ENCODE data around the gene TMEM100. TPM values are rescaled to one million over a fixed set of nuclear protein-coding genes. Genes with fewer than 3 reads are reported as not detected.

TMEM100 gene
- total RNA-seq, 1 experiment from 2014 or later = 1.7 TPM

DNA sequence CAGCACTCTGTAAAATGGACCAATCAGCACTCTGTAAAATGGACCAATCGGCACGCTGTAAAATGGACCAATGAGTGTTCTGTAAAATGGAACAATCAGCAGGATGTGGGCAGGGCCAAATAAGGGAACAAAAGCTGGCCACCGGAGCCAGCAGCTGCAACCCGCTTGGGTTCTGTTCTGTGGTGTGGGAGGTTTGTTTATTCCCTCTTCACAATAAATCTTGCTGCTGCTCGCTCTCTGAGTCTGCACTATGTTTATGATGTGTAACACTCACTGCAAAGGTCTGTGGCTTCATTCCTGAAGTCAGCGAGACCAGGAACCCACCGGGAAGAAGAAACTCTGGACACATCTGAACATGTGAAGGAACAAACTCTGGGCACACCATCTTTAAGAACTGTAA is 20.5 kb downstream of the TMEM100 start:
- Mint-ChIP-seq H3K9me3 (ENCODE audit: unreplicated experiment) (peaks cover 14% of the 10 kb centered on the region), H3K4me1 (ENCODE audit: insufficient read depth, unreplicated experiment) (peaks cover 7% of the 10 kb centered on the region), H3K4me3 (ENCODE audit: unreplicated experiment) (no peak overlapping the region), H3K36me3 (ENCODE audit: insufficient read depth, unreplicated experiment) (no peaks in the 10 kb centered on the region), H3K27ac (ENCODE audit: low read depth, unreplicated experiment) (no peak overlapping the region), H3K27me3 (ENCODE audit: insufficient read depth, unreplicated experiment) (no peaks in the 10 kb centered on the region)
- CTCF ChIA-PET = interaction anchor here (3.8 kb wide), 1 partner anchor 16 kb away, joined by 12 read pairs; no protein-coding TSS in a partner anchor
- no TSS peak for BruUV-seq (replicated peaks)
- POLR2A ChIA-PET = no interaction called here
- DNase-seq (ENCODE audit: unreplicated experiment) = no peak
- TF ChIP-seq, protein P1, sequence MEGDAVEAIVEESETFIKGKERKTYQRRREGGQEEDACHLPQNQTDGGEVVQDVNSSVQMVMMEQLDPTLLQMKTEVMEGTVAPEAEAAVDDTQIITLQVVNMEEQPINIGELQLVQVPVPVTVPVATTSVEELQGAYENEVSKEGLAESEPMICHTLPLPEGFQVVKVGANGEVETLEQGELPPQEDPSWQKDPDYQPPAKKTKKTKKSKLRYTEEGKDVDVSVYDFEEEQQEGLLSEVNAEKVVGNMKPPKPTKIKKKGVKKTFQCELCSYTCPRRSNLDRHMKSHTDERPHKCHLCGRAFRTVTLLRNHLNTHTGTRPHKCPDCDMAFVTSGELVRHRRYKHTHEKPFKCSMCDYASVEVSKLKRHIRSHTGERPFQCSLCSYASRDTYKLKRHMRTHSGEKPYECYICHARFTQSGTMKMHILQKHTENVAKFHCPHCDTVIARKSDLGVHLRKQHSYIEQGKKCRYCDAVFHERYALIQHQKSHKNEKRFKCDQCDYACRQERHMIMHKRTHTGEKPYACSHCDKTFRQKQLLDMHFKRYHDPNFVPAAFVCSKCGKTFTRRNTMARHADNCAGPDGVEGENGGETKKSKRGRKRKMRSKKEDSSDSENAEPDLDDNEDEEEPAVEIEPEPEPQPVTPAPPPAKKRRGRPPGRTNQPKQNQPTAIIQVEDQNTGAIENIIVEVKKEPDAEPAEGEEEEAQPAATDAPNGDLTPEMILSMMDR (IDR thresholded peaks at IDR 0.05; ENCODE audit: unreplicated experiment) = no peak
- intact Hi-C loops (cut with micrococcal nuclease) = no loop called here

DNA sequence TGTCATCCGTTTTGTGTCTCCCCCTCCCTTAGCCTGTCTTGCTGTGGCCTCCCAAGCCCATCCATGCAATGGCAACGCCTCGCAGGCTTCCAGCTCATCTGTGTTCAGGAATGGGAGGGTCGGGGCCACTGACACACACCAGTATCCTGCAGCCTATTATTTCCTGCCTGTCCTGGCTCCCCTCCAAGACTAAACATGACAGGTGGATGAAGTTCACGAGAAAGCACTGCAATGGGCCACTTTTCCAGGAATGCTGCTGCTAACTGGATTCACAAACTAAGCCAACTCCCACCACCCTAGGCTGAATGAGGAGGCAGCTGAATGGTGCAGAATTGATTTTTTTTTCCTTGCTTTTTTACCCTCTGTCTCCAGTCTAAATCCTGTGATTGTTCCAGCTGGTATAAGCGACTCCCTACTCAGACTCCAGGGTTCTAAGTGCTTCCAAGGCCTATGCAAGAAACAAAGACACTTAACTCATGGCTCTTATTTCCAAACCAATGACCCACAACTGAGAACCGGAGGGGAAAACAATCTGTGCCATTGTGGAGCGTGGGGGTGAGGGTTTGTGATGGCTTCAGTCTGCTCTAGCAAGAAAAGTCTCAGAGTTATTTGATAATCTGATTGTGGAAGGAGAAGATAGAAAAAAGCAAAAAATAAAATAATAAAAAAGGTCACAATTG is 23.3 kb downstream of the TMEM100 start:
- Mint-ChIP-seq H3K36me3 (ENCODE audit: insufficient read depth, unreplicated experiment) (no peaks in the 10 kb centered on the region), H3K4me3 (ENCODE audit: unreplicated experiment) (no peak overlapping the region), H3K9me3 (ENCODE audit: unreplicated experiment) (peaks cover 14% of the 10 kb centered on the region), H3K4me1 (ENCODE audit: insufficient read depth, unreplicated experiment) (no peaks in the 10 kb centered on the region), H3K27ac (ENCODE audit: low read depth, unreplicated experiment) (no peak overlapping the region), H3K27me3 (ENCODE audit: insufficient read depth, unreplicated experiment) (no peaks in the 10 kb centered on the region)
- POLR2A ChIA-PET = no interaction called here
- intact Hi-C loops (cut with micrococcal nuclease) = no loop called here
- TF ChIP-seq, protein P1 (IDR thresholded peaks at IDR 0.05; ENCODE audit: unreplicated experiment) = no peak
- CTCF ChIA-PET = interaction anchor here (0.7 to 1.6 kb wide), 3 partner anchors 10 to 97 kb away, joined by 3 read pairs; no protein-coding TSS in a partner anchor
- DNase-seq (ENCODE audit: unreplicated experiment) = peak; percentile 16
- no TSS peak for BruUV-seq (replicated peaks)

DNA sequence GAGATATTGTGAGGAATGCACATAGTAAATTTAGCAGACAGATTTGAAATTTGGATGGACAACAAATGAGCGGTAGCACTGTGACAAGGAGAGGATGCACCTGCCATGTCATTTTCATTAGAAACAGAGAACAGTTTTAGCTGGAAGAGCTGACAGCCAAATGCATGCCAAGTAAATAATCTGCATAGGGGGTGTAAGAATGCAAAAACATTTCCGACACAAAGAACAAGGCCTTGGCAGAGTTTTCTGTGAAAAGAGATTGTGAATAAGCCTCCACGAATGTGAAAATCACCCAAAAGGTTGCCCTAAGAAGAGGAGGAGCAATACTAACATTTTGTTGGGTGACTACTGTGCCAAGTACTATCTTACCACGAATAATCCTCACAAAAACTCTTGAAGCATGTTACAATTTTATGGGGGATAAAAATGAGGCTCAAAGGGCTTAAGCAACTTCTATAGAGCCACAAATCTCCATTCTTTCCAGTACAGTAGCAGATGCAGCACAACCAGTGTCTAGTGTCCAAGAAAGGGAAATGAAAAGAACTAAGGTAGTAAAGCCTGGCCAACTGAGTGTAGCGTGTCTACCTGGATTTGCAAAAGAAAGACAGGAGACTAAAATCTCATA is 28.3 kb downstream of the TMEM100 start:
- no peak for DNase-seq (ENCODE audit: unreplicated experiment)
- Mint-ChIP-seq H3K4me3 (ENCODE audit: unreplicated experiment) (no peak overlapping the region), H3K9me3 (ENCODE audit: unreplicated experiment) (no peaks in the 10 kb centered on the region), H3K36me3 (ENCODE audit: insufficient read depth, unreplicated experiment) (no peaks in the 10 kb centered on the region), H3K27me3 (ENCODE audit: insufficient read depth, unreplicated experiment) (no peaks in the 10 kb centered on the region), H3K27ac (ENCODE audit: low read depth, unreplicated experiment) (no peak overlapping the region), H3K4me1 (ENCODE audit: insufficient read depth, unreplicated experiment) (no peaks in the 10 kb centered on the region)
- intact Hi-C loops (cut with micrococcal nuclease) = no loop called here
- ChIA-PET POLR2A (no interaction called here), CTCF (no interaction called here)
- TF ChIP-seq, protein P1 (IDR thresholded peaks at IDR 0.05; ENCODE audit: unreplicated experiment) = no peak
- no TSS peak for BruUV-seq (replicated peaks)

DNA sequence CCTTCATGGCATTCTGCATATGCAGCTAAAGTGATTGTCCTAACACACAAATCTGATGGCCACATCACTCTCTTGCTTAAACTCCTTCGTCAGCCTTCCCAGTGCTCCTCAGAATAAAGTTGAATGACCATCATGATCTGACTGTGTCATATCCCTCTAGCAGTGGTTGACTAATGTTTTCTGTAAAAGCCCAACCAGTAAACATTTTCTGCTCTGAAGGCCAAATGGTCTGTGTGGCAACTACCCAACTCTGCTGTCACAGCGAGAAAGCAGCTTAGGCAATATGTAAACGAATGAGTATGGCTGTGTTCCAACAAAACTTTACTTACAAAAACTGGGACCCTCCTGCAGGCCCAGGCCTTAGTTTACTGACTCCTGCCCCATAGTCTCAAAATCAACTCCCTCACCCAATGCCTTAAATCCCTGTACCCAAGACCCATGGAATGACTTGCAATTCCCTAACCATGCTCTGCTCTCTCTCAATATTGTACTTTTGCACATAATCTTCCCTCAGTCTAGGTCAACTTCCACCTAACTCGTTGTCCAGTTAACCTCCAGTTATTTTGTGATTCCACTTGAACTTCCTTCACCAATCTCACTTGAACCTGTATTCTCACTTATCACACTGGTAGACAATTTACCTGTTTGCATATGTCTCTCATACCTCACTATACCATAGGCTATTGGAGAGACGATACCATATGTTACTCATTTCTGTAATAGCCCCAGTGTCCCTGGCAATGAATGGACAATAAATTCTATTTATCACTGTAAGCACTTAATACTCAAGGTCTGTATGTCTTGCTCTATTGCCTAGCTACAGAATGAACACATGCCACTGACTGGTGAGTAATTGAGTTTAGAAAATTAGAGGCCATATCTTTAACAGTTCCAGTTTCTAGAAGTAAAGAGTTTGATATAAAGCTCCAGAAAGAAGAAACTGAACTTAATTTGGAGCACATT is 29.1 kb downstream of the TMEM100 start:
- POLR2A ChIA-PET = no interaction called here
- peak; percentile 61 for DNase-seq (ENCODE audit: unreplicated experiment)
- H3K4me3 Mint-ChIP-seq (ENCODE audit: unreplicated experiment) = no peak overlapping the region
- intact Hi-C loops (cut with micrococcal nuclease) = no loop called here
- BruUV-seq (replicated peaks) = no TSS peak
- H3K4me1 Mint-ChIP-seq (ENCODE audit: insufficient read depth, unreplicated experiment) = no peaks in the 10 kb centered on the region
- no peak overlapping the region for H3K27ac Mint-ChIP-seq (ENCODE audit: low read depth, unreplicated experiment)
- no peaks in the 10 kb centered on the region for H3K9me3 Mint-ChIP-seq (ENCODE audit: unreplicated experiment)
- CTCF ChIA-PET = interaction anchor here (0.6 to 1.0 kb wide), 2 partner anchors 25 to 167 kb away, joined by 3 to 5 read pairs; no protein-coding TSS in a partner anchor
- H3K27me3 Mint-ChIP-seq (ENCODE audit: insufficient read depth, unreplicated experiment) = no peaks in the 10 kb centered on the region
- TF ChIP-seq, protein P1 (IDR thresholded peaks at IDR 0.05; ENCODE audit: unreplicated experiment) = no peak
- no peaks in the 10 kb centered on the region for H3K36me3 Mint-ChIP-seq (ENCODE audit: insufficient read depth, unreplicated experiment)

All from MCF 10A (cell line).